Putamen (tissue), 1 donor: ENCODE data around the gene TP73.

ENCODE experiments used
- DNase-seq: peaks from one replicate; pipeline ENCODE4 v3.0.0-alpha.2; 2016; ENCODE audit warnings: low spot score

The TP73 gene

DNA sequence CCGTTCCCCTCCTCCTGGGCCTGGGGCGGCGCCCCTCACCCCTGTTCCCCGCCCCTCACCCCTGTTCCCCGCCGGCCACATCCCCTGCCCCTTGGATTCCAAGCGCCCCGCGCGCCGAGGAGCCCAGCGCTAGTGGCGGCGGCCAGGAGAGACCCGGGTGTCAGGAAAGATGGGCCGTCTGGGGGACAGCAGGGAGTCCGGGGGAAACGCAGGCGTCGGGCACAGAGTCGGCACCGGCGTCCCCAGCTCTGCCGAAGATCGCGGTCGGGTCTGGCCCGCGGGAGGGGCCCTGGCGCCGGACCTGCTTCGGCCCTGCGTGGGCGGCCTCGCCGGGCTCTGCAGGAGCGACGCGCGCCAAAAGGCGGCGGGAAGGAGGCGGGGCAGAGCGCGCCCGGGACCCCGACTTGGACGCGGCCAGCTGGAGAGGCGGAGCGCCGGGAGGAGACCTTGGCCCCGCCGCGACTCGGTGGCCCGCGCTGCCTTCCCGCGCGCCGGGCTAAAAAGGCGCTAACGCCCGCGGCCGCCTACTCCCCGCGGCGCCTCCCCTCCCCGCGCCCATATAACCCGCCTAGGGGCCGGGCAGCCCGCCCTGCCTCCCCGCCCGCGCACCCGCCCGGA, at the start of gene TP73:
TP73 (plus strand) TSS at position 587 of the 618 bp plus-strand sequence. CDS start 29,850 bp downstream, outside the sequence.
- DNase-seq, result no peak

DNA sequence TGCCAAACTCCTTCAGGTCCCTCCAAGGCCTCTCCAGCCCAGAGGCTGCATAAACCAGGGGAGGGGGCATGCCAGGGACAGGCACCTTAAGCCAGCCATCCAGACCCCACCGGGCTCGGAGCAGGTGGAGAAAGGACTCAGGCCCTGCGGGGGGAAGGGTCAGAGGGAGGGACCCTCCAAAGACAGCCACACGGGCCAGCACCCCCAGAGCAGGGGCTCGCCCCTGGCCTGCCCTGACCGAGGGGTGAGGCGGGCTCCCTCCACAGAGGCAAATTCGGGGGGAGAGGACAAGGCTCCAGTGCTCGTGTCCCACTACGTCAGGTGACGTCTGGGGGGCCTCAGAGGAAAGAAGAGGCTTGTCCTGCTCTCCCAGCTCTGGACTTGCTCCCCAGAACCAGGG, 49.2 kb upstream of the TP73 start:
- no peak for DNase-seq

DNA sequence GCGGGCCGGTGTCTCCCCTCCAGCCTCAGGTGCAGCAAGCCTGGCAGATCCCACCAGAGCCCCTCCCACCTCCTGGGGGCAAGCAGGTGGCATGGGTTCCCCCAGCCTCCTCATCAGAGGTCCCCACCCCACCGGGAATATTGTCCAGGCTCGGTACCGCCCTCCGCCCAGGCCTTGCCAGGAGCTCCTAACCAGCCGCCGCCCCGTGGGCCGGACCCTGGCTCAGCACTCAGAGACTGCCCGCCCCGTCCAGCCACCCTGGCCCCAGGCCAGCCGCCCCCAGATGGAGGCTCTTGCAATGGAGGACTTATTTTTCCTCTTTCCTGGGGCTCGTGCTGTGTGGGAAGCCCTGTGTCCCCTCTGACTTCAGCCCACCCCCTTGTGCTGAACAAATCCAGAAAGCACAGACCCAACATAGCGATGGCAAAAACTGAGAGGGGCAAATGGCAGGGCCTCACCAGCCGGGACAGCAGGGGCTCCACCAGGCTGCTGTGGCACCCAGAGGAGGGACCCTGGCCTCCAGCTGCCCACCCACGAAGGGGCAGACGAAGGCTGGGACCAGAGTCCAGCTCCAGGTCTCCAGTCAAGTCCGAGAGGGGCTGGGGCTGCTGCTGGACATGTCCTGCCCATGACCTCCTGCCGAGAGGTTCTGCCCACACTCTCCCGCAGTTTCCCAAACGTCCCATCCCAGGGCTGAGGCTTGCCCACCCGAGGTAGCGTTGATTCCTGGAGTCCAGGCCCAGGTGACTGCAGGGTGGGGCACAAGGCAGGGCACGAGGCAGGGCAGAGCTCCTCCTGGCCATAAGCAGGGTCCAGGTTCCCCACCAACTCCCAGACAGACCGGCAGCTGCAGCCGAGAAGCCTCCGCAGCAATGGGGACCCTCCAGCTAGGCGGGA, 48.5 kb upstream of the TP73 start:
- no peak for DNase-seq

GRCh38 chr1:3604468-3604974, 47.8 kb upstream of the TP73 start:
- no peak for DNase-seq

GRCh38 chr1:3604997-3605823, 47.1 kb upstream of the TP73 start:
- DNase-seq, result no peak

- no peak for DNase-seq
Measured at GRCh38 chr1:3606779-3607702, 45.3 kb upstream of the TP73 start.

DNA sequence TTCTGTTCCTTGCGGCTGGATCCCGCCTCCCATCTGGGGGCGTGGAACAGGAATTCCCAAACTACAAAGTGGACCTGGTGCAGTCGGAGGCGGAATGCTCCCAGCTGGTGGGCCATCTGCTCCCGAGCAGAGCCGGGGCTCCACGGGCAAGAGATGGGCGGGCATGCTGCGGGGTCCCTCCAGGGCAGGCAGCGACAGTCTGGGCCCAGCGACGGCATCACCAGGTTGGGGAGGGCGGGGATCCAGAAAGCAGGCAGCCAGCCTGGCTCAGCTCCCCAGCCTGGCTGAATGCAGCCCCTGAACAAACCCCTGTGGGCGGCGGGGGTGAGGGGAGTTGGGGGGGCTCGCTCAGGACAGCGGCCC, 44.6 kb upstream of the TP73 start:
- DNase-seq, result no peak

GRCh38 chr1:3608154-3608553, 44.2 kb upstream of the TP73 start:
- no peak for DNase-seq

DNA sequence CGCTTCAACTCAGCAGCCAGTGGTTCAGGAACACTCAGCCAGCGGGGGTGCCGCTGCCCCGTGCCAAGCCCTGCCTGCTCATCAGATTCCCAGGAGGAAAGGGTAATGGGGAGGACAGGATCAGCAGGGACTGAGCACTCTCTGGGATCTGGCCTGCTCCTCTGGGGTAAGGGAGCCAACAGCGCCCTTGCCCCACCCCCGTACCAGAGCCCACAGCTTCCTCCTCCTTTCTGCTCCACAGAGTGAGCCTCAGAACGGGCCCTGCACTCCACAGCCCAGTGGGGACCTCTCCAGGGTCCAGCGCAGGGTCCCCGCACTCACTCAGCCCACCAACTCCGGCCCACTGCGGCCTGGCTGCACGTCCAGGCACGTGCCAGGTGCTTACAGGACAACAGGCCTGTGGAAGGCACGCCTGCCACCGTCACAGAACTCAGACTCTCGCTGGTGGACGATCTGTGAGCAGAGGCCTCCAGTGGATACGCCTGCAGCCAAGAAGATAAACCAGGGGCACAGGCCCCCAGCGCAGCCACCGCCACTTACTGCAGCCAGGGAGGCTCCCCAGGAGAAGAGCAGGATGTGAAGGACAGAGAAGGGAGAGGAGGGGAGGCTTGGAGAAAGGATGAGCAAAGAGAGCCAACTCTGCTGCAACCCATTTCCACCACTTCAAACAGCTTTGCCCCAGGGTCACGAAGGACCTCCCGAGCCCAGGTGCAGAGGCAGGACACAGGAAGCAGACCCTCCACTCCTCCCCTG, 43.1 kb upstream of the TP73 start:
- no peak for DNase-seq

GRCh38 chr1:3609769-3610526, 42.4 kb upstream of the TP73 start:
- DNase-seq, result no peak

GRCh38 chr1:3610527-3611169, 41.7 kb upstream of the TP73 start:
- DNase-seq, result no peak

- no peak for DNase-seq
Measured at GRCh38 chr1:3611170-3612019, 40.9 kb upstream of the TP73 start, which contains the start of gene MEGF6. Gene MEGF6, minus strand, starts transcription at chr1:3611508. Its CDS starts 240 bp downstream, at chr1:3611268.

- no peak for DNase-seq
Measured at GRCh38 chr1:3612123-3612522, 40.2 kb upstream of the TP73 start.

DNA sequence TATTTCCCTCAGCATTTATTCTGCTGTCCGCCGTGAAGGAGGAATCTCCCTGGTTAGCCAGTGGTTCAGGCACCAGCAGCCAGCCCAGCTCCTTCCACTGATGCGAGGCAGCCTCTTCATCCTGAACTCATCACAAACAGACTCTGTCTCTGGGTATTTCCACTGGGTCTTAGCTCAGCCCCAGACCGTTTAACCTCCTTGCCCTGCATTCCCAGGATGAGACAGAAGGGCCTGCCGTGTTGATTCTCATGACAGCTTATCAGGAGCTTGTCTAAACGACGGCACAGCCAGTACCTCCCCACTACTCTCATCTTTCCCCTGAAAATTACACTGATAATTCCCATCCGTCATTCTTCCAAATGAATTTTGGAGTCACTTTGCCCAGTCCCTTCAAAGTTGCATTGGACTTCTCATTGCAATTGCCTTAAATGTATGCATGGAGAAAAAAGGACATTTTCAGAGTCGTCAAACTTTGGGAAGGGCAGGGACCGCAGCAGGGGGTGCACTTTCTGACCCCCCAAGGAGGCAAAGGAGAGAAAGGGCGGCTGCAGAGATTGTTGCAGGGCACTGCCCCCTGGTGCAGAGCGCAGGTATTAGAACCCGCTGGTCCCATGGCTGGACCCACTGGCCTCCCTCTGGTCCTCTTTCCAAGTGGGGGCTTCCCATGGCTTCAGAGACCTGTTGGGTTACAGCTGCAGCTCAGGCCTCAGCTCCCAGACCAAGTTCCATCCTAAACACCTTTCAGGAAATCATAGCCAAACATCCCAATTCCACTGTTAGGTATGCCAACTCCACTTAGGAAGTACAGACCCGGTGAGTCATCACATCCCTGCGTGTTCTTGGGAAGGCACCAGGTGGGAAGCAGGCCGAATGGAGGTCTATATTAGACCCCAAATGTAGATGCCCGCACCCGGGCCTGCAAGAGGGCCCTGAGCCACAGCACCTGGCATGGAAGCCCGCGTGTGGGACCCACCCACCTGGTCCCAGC, 37.3 kb upstream of the TP73 start:
- DNase-seq, result no peak

- no peak for DNase-seq
Measured at GRCh38 chr1:3616861-3617260, 35.5 kb upstream of the TP73 start.

- DNase-seq, result no peak
Measured at GRCh38 chr1:3617806-3618345, 34.4 kb upstream of the TP73 start.

- no peak for DNase-seq
Measured at GRCh38 chr1:3618531-3618880, 33.8 kb upstream of the TP73 start.
